Neuronal stem cell (in vitro differentiated cells): ENCODE measurements around the gene GPRIN3.

Source experiments
- DNase-seq: peaks from one replicate; pipeline ENCODE4 v3.0.0-alpha.2; 2013; ENCODE audit warnings: low spot score
- H2AFZ ChIP-seq: one replicate; pipeline ENCODE4 v1.6.1; 2013; ENCODE audit warnings: mild to moderate bottlenecking, low read length, inconsistent platforms
- H2AK5ac ChIP-seq: 2 replicates; pipeline ENCODE4 v1.6.1; 2013; ENCODE audit warnings: low read depth, mild to moderate bottlenecking, inconsistent platforms, low read length, moderate library complexity, mixed read lengths
- H2BK120ac ChIP-seq: 2 replicates; pipeline ENCODE4 v1.6.1; 2013; ENCODE audit warnings: low read depth, mild to moderate bottlenecking, inconsistent platforms, low read length, moderate library complexity, mixed read lengths
- H2BK12ac ChIP-seq: one replicate; pipeline ENCODE4 v1.6.1; 2013; ENCODE audit warnings: low read length, inconsistent platforms
- H2BK15ac ChIP-seq: 2 replicates; pipeline ENCODE4 v1.6.1; 2013; ENCODE audit warnings: mild to moderate bottlenecking, low read length, inconsistent platforms, mixed read lengths
- H2BK5ac ChIP-seq: one replicate; pipeline ENCODE4 v1.6.1; 2013; ENCODE audit warnings: inconsistent platforms, mild to moderate bottlenecking, low read length, moderate library complexity
- H3K14ac ChIP-seq: one replicate; pipeline ENCODE4 v1.6.1; 2013; ENCODE audit warnings: low read length, inconsistent platforms
- H3K18ac ChIP-seq: 2 replicates; pipeline ENCODE4 v1.6.1; 2013; ENCODE audit warnings: low read length, inconsistent platforms
- H3K23ac ChIP-seq: 2 replicates; pipeline ENCODE4 v1.6.1; 2013; ENCODE audit warnings: low read depth, mild to moderate bottlenecking, mixed read lengths, low read length, inconsistent platforms; ENCODE audit not compliant: poor library complexity
- H3K27ac ChIP-seq: replicated peaks from 3 replicates; pipeline ENCODE4 v1.5.1; 2013; ENCODE audit warnings: low read length, inconsistent platforms
- H3K27me3 ChIP-seq, 3 experiments: 2 replicates each; pipeline ENCODE4 v1.6.1; 2013; ENCODE audit warnings: low read length in 3 of 3, mild to moderate bottlenecking in 2 of 3, inconsistent platforms in 1 of 3, low read depth in 1 of 3, mixed read lengths in 1 of 3, moderate library complexity in 1 of 3; ENCODE audit not compliant: control insufficient read depth in 3 of 3, insufficient read depth in 3 of 3
- H3K36me3 ChIP-seq, 2 donors: replicated peaks in 1 of 2; 2 replicates each; pipeline ENCODE4 v1.6.1; 2013; ENCODE audit warnings: low read length in 2 of 2; ENCODE audit not compliant: control insufficient read depth in 2 of 2, insufficient read depth in 2 of 2
- H3K4ac ChIP-seq: 2 replicates; pipeline ENCODE4 v1.6.1; 2013; ENCODE audit warnings: inconsistent platforms, mild to moderate bottlenecking, low read length, moderate library complexity
- H3K4me1 ChIP-seq, 2 donors: 1 replicate in 1 of 2; 2 replicates in 1 of 2; pipeline ENCODE4 v1.6.1; 2013; ENCODE audit warnings: low read length in 2 of 2, low read depth in 1 of 2; ENCODE audit not compliant: control insufficient read depth in 2 of 2, insufficient read depth in 1 of 2
- H3K4me2 ChIP-seq: one replicate; pipeline ENCODE4 v1.6.1; 2013; ENCODE audit warnings: mild to moderate bottlenecking, low read length, inconsistent platforms; ENCODE audit not compliant: insufficient read depth, poor library complexity, severe bottlenecking
- H3K4me3 ChIP-seq, 2 donors: 2 replicates each; pipeline ENCODE4 v1.5.1; 2013; ENCODE audit warnings: low read length in 2 of 2, mild to moderate bottlenecking in 2 of 2, inconsistent platforms in 1 of 2, moderate library complexity in 1 of 2
- H3K79me1 ChIP-seq: one replicate; pipeline ENCODE4 v1.6.1; 2013; ENCODE audit warnings: low read depth, mild to moderate bottlenecking, inconsistent platforms, low read length, moderate library complexity
- H3K9ac ChIP-seq: one replicate; pipeline ENCODE4 v1.6.1; 2013; ENCODE audit warnings: mild to moderate bottlenecking, low read depth, low read length, inconsistent platforms; ENCODE audit not compliant: poor library complexity
- H3K9me3 ChIP-seq, 2 donors: replicated peaks in 1 of 2; 2 replicates each; pipeline versions ENCODE3 to v1.6.1; 2013; ENCODE audit warnings: low read length in 2 of 2, mild to moderate bottlenecking in 2 of 2, inconsistent platforms in 1 of 2, low read depth in 1 of 2, mixed read lengths in 1 of 2, moderate library complexity in 1 of 2; ENCODE audit not compliant: control insufficient read depth in 2 of 2, insufficient read depth in 1 of 2
- H4K8ac ChIP-seq: one replicate; pipeline ENCODE4 v1.6.1; 2013; ENCODE audit warnings: low read depth, mild to moderate bottlenecking, inconsistent platforms, low read length, moderate library complexity
- H4K91ac ChIP-seq: one replicate; pipeline ENCODE4 v1.6.1; 2013; ENCODE audit warnings: low read length, low read depth, mild to moderate bottlenecking, inconsistent platforms; ENCODE audit not compliant: poor library complexity
- WGBS, 2 donors: extraction: QIAGEN DNeasy Blood & Tissue Kit; methylation state at CpG; one replicate each; pipeline ENCODE4 v1.1.7; 2013; ENCODE audit warnings: missing lambda C conversion rate in 2 of 2, mixed read lengths in 1 of 2; ENCODE audit not compliant: insufficient read length in 2 of 2, insufficient replicate concordance in 1 of 2; ENCODE audit errors: extremely low coverage in 2 of 2; 5-methylcytosine and 5-hydroxymethylcytosine counted together

The GPRIN3 gene

DNA sequence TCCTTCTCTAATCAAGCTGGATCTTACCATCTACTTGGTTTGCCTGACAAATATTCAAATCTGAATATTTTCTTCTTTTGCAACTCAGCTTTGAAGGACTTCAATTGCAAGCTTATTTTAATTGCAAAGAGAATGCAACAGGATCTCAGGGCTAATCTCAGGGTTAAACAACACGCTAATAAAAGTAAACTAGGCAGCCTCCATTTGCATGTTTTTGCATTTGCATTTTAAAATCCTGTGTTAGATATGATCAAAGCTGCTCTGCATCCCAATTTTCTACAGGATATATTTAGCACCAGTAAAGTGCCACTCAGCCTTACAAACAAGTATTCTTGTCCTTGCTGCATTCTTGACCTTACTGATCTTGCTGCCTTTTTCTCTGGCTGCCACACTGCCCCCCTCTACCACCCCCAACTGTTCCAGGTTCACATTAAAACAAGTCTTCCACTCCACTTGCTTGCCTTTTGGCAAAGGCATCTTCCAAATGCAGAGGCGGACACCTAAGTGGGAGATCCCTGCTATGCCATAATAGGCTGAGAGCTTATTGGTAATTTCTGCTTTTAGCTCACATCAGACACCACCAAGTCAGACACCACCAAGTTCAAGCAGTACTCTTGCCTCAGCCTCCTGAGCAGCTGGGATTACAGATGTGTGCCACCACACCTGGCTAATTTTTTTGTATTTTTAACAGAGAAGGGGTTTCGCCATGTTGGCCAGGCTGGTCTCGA lies 48.1 kb downstream of the GPRIN3 start:
- no peak overlapping the region for H3K23ac ChIP-seq
- no peak overlapping the region for H3K9ac ChIP-seq
- no peak overlapping the region for H2BK5ac ChIP-seq
- no peaks in the 10 kb centered on the region for H3K27me3 ChIP-seq
- no peak overlapping the region for H3K4me3 ChIP-seq
- H4K8ac ChIP-seq = no peak overlapping the region
- WGBS, 2 donors = no CpG with 5 or more reads among the region's 4 CpGs
- no peak overlapping the region for H4K91ac ChIP-seq
- no peak overlapping the region for H3K4ac ChIP-seq
- no peak for DNase-seq
- peaks cover 2% of the 10 kb centered on the region in 2 donors for H3K4me1 ChIP-seq
- no peaks in the 10 kb centered on the region for H3K36me3 ChIP-seq
- H3K4me2 ChIP-seq = no peak overlapping the region
- no peak overlapping the region for H3K14ac ChIP-seq
- no peak overlapping the region for H2AFZ ChIP-seq
- no peak overlapping the region for H3K27ac ChIP-seq
- no peak overlapping the region for H3K18ac ChIP-seq
- H3K9me3 ChIP-seq = no peaks in the 10 kb centered on the region
- no peak overlapping the region for H2BK12ac ChIP-seq
- H2BK15ac ChIP-seq = no peak overlapping the region
- H3K79me1 ChIP-seq = peaks cover 2% of the 10 kb centered on the region
- H2BK120ac ChIP-seq = no peak overlapping the region
- H2AK5ac ChIP-seq = no peak overlapping the region

DNA sequence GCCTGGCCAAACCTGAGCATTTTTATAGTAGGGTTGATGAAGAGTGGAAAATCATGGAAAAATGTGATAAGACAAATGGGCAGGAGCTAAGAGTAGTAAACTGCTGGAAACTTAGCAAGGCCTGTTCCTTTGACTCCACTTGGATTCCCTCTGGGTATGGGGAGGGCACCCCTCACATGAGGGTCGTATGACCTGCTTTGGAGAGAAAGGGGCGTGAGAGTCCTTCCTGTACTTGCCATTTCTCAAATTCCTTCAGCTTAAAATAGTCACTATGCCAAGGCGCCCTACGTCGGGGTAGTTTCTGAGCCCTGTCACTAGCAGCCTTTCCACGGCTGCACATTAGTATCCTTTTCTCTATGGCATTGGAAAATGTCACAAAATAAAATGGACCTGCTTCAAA lies 49.1 kb downstream of the GPRIN3 start:
- Histone ChIP-seq H3K27ac (no peak overlapping the region), H2BK15ac (no peak overlapping the region), H4K91ac (no peak overlapping the region), H3K4me2 (no peak overlapping the region), H3K4ac (no peak overlapping the region), H3K18ac (no peak overlapping the region), H3K79me1 (peaks cover 2% of the 10 kb centered on the region), H2AK5ac (no peak overlapping the region), H2BK12ac (no peak overlapping the region), H3K4me1 (peaks cover 2% of the 10 kb centered on the region in 2 donors), H3K23ac (no peak overlapping the region), H2BK5ac (no peak overlapping the region), H3K27me3 (no peaks in the 10 kb centered on the region), H3K36me3 (no peaks in the 10 kb centered on the region), H3K9ac (no peak overlapping the region), H2AFZ (no peak overlapping the region), H4K8ac (no peak overlapping the region), H3K4me3 (no peak overlapping the region), H2BK120ac (no peak overlapping the region), H3K14ac (no peak overlapping the region), H3K9me3 (no peaks in the 10 kb centered on the region)
- DNase-seq = no peak
- no CpG with 5 or more reads among the region's 6 CpGs for WGBS, 2 donors

DNA sequence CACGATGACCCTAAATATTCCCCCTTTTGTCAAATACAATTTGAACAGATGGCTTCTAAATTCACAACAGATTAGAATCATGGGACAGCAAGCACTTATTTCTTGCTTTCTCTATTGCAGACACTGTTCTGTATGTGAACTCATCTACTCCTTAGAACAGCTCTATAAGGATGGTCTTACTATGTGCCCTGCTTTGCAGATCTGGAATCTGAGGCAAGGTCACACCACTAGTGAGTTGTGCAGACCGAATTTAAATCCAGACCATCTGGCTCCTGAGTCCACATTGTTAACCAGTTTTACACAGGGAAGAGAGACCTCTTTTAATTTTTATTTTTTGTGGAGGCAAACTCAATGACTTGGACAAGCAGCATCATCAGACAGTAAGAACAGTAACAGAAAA lies 50.2 kb downstream of the GPRIN3 start:
- H3K9me3 ChIP-seq = no peaks in the 10 kb centered on the region
- no peak overlapping the region for H2BK5ac ChIP-seq
- H3K18ac ChIP-seq = no peak overlapping the region
- no peak overlapping the region for H3K23ac ChIP-seq
- no peak overlapping the region for H3K4me3 ChIP-seq
- no peak overlapping the region for H3K4ac ChIP-seq
- no peak overlapping the region for H3K14ac ChIP-seq
- H3K4me2 ChIP-seq = no peak overlapping the region
- no peaks in the 10 kb centered on the region for H3K27me3 ChIP-seq
- no peak overlapping the region for H2AFZ ChIP-seq
- no peaks in the 10 kb centered on the region for H3K79me1 ChIP-seq
- no peak overlapping the region for H4K91ac ChIP-seq
- H2AK5ac ChIP-seq = no peak overlapping the region
- no peak overlapping the region for H2BK120ac ChIP-seq
- H3K27ac ChIP-seq = no peak overlapping the region
- H3K9ac ChIP-seq = no peak overlapping the region
- H2BK15ac ChIP-seq = no peak overlapping the region
- no peaks in the 10 kb centered on the region for H3K36me3 ChIP-seq
- H2BK12ac ChIP-seq = no peak overlapping the region
- no CpG with 5 or more reads among the region's 2 CpGs for WGBS, 2 donors
- no peak for DNase-seq
- no peak overlapping the region for H4K8ac ChIP-seq
- peaks cover 2% of the 10 kb centered on the region in 2 donors for H3K4me1 ChIP-seq

DNA sequence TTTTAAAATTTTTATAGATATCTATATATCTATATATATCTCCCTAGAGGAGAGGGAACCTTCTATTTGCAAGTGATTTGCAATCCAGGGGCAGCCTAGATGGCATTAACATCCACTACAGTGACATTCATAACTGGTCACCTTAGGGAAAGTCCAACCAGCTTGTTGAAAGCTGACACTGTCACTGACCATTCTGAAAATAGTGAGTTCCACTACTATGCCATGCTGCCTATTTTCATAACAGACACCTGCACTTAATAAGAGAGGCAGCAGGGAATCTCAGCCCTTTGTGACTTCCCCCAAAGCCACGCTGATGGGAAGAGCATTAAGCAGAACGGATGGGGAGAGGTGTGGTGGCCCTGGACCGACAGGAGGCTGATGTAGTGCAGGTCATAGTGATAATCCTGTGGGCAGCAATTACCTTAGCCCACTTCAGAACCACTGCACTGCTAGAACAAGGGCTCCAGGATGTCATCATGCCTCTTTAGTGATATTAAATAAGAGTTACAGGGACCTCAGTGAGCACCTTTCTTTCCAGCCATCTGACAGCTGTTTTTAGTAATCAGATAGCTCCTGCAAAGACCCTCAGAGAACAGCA lies 51.3 kb downstream of the GPRIN3 start:
- no peak overlapping the region for H3K4me3 ChIP-seq
- H4K91ac ChIP-seq = no peak overlapping the region
- no peak overlapping the region for H2BK15ac ChIP-seq
- no peak overlapping the region for H2BK5ac ChIP-seq
- H3K27ac ChIP-seq = no peak overlapping the region
- no peak overlapping the region for H2BK12ac ChIP-seq
- H2AFZ ChIP-seq = no peak overlapping the region
- no peak overlapping the region for H2AK5ac ChIP-seq
- no peak overlapping the region for H3K14ac ChIP-seq
- no peak overlapping the region for H3K4ac ChIP-seq
- no peak overlapping the region for H3K4me2 ChIP-seq
- H3K9ac ChIP-seq = no peak overlapping the region
- no peak overlapping the region for H4K8ac ChIP-seq
- DNase-seq = no peak
- H3K9me3 ChIP-seq = no peaks in the 10 kb centered on the region
- no peak overlapping the region for H2BK120ac ChIP-seq
- H3K27me3 ChIP-seq = no peaks in the 10 kb centered on the region
- no CpG with 5 or more reads among the region's 3 CpGs for WGBS, 2 donors
- no peak overlapping the region for H3K23ac ChIP-seq
- no peaks in the 10 kb centered on the region for H3K79me1 ChIP-seq
- H3K36me3 ChIP-seq = no peaks in the 10 kb centered on the region
- H3K18ac ChIP-seq = no peak overlapping the region
- H3K4me1 ChIP-seq = peaks cover 2% of the 10 kb centered on the region in 2 donors
